Activated CD8-positive, alpha-beta memory T cell treated with anti-CD3 and anti-CD28 coated beads, Interleukin-2, amount 50 U/mL, for 4 hours (primary cell): ENCODE measurements around the gene SUPT3H.

Experiments
- DNase-seq: peaks from one replicate; pipeline ENCODE4 v3.0.0-alpha.2; 2020

Gene SUPT3H

DNA sequence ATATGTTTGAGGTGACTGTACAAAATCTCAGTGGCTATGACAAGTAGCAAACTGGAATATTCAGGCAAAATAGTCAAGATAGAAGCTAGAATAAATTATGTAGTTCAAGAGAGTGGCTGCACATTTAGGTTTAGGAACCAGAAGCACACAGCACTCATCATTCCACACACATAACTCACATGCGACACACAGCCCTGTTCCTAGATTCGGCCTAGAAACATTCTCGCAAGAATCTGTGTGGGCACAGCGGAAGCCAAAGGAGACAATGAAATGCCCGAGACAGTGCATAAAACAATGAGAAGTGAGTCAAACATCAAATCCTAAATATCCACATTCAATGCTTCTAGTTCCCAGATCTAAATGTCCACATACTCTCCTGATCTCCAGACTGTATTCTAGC, 9.5 kb upstream of the SUPT3H start:
- no peak for DNase-seq

DNA sequence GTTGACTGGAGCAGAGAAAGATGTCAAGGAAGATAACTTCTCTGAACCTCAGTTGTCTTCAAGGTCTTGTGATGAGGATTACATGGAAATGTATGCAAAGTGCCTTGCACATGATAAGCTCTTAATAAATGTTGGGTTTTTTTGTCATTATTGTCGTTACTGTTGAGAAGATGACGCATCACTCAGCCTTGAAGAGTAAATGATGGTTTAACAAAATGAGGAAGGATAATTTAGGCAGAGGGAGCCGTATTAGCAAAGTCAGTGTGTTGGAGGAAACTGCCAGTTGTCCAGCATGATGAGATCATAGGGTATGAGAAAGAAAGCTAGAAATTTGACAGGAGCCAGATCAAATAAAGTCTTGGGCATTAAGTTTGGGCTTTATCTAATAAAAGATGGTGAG, 8.8 kb upstream of the SUPT3H start:
- no peak for DNase-seq

DNA sequence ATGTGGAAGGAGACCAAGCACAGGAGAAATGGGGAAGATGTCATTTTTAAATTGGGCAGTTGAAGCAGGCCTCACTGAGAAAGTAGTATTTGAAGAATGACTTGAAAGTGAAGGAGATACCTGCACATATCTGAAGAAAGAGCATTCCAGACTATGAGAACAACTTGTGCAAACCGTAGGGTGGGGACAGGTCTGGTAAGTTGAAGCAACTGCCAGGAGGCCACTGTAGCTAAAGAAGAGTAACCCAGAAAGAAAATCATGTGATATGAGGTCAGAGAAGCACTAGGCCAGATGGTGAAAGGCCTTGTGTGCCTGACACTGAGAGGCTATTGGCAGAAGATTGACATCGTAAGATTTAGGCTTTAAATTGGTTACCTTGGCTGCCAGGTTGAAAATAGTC, 4.7 kb upstream of the SUPT3H start:
- DNase-seq = no peak

DNA sequence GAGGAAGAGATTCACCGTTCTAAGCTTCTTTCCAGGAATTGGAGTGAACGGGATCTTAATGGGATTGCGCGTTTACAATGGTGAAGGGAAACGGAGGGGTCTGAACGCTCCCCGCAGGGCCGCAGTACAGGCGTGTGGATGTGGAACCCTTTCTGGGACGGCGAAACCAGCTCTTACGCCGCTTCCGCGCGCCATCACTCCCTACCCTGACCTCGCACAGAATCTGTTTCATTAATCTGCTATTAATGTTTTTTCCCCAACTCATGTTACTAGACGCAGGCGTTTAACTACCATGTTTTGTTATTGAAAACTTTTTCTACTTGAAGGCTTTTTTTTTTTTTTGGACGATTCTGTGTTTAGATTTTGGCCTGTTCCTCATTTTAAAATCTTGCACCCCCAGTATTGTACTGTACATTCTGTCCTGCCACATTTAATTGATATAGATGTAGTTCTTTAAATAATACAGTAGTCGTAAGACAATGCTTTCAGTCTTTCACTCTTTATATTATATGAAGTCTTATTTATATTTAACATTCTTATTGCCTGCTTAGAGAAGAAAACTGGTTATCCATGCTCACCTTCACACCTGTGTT, 696 bp upstream of the SUPT3H start:
- DNase-seq = no peak

DNA sequence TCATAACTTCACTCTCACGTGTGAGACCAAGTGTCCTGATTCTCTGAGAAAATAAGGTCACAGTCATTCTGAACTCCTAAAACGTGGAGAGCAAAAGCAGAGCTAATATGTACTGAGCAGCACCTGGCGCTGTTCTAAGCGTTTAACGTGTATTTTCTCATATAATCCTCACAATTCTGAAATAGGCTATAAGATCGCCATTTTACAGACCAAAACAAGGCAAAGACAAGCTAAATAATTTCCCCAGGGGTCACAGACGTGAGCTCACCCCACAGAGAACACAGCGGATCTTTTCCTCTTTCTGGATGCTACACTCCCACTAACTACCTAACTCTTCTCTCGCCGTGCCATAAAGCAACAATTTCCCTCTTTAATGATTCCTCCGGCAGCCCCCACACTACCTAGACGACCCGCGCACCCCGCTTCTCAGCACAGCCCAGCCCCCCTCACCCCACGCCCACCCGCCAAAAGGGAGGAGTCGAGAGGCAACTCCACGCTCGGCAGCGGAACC, 636 bp downstream of the SUPT3H start:
- DNase-seq = peak; percentile 87

DNA sequence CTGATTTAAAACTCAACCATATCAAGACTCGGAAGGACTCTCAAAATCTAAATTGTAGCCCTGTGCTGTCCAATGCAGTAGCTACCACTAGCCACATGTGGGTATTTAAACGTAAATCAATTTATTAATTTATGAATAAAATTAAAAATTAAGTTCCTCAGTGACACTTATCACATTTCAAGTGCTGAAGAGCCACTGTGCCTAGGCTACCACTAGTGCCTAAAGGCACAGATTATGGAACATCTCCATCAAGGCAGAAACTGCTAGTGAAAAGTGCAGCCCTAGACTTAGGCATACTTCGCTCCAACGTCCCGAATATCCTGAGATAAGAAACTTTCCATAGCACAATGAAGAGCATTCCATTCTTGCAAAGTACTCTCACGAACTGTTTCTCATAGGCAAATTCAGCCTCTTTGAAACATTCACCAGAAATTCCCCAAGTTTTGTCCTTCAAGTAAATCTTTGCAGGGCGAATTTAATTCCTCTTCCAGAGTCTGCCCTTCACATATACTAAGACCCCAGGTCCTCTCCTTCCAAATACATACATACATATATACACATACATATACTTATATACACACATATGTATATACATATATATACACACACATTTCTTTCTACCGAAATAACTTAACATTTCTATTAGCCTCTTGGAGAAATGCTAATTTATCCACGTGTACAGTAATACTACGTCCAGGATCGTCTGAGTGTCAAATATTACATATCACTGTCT, 1.3 kb downstream of the SUPT3H start:
- no peak for DNase-seq

DNA sequence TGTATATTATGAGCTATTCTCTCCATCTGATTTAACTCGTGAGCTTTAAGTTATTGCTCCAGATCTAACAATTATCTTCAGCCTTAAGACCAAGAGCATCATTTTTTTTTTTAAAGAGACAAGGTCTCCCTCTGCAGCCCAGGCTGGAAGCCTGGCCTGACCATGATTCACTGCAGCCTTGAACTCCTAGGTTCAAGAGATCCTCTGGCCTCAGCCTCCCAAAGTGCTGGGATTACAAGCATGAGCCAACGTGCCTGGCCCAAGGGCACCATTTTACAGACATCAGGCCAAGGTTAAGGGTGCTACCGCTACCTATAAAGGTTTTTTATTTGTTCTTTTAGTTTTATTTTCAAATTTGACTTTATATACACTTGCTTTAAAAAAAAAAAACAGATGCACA, 2.3 kb downstream of the SUPT3H start:
- DNase-seq = no peak

DNA sequence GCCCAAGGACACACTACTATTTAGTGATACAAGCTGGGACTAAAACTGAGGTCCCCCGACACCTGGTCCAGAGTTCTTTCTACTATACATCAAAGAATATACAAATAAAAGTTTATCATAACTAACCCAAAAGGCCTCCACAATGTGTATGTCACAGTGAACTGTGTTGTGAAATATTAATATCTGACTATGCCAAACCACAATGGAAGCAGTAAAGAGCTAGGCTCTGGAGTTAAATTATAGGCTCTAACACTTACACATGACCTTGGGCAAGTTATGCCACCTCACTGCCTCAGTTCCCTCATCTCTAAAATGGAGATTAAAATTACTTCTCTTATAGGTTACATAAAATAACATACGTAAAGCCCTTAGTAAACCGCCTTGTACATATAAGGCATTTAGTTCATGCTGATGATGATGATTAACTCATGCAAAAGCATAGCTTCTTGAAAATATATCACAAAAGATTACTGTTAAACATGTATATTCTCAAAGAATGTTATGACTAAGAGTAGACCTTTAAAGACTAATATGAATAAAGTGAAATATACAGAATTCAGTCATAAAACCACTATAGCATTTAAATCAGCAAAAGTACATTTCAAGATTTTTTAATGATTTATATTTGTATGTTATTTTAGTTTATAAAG, 5.7 kb downstream of the SUPT3H start:
- no peak for DNase-seq

DNA sequence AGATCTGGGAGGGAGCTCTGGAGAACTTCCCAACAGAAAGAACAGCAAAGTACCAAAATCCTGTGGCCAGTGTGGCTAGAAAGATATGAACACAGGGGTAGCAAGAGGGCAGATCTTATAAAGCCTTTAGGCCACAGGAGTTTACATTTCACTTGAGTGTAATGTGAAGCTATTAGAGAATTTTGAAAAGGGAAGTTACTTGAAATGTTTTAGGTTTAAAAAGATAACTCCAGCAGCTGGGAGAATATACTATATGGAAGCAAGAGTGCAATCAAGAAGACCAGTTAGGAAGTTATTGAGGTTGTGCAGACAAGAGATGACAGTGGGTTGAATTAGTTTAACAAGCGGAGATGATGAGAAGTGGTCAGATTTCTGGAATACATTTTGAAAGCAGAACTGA, 7.9 kb downstream of the SUPT3H start:
- no peak for DNase-seq

DNA sequence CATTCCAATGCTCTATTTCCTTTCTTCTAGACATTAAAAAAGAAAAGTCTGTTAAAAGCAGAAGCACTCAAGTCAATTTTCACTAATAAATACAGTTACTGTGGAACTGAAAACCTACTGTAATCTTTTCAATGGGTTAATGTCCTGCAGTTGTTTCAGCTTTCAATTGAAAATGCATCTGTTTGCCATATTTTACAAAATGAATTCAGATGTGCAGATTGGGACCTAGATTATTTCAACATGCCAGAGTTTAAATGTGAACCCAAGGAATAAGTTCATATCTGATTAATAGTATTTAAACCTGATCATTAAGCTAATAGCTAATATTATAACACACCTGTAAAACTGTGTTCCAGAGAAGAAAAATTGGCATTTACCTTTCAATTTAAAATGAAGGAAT, 9.7 kb downstream of the SUPT3H start:
- DNase-seq = no peak

DNA sequence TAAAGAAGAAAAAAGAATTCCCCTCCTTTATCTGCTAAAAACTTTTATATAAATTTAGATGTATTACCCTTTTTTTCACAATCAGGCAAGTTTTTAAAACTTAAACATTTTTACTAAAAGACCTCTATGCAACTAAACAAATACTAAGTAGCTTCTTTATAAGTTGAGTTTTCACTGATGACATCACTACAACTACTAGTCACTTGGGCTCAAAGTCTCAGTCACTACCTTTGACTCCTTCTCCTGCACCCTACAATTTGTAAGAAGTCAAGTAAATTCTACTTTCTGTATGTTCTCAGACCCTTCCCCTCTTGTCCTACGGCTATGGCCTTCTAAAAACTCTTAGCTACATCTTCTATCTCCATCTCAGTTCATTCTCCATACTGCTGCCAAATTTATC, 11.2 kb downstream of the SUPT3H start:
- no peak for DNase-seq

DNA sequence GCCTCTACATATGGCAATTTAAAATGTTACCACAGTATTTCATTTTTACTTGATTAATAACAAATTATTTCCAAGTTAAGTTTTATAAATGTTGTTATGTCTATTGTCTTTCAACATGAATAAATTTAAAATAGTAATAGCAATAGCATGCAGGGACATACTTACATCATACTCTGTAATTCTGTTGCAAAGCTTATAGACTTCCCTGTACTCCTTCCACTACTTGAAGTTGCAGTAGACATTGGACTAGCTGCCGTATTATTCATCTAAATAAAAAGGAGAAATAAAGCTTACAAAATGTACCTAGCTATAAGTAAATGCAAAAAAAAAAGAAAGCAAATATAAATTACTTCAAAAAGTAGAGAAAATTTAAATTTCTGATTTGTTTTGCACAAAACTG, 12.7 kb downstream of the SUPT3H start:
- DNase-seq = no peak

DNA sequence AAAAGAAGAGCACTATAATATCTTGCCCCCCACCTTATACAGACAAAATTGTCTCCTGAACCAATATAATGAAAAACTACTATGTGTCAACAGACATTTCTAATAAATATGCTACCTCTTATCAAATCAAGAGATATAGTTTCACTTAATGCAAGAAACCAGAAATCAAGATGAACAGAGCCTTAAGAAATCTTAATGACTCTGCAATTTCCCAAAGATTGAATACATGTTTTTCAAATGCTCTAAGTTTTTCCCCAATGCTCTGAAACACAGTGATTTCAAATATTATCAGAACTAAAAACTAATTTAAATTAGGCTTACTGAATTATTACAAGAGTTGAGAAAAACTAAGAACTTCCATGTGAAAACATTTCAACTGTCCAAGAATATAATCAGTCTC, 13.3 kb downstream of the SUPT3H start:
- no peak for DNase-seq

DNA sequence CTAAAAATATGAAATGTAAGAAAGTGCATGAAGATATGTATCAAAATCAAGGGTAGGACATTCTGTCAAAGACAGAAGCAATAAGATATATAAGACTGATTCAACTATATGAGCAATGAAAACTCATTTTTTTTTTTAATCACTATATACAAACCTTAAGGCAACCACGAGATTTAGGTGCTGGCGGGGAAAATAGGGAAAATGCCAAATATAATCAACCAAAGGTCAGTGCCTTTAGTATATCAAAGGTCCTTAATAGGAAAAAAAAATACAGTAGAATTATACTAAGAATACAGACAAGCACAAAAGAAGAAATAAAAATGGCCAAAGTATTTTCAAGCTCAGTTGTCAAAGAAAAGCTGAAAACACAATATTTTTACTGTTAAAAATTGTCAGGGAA, 24.1 kb downstream of the SUPT3H start:
- DNase-seq = no peak

DNA sequence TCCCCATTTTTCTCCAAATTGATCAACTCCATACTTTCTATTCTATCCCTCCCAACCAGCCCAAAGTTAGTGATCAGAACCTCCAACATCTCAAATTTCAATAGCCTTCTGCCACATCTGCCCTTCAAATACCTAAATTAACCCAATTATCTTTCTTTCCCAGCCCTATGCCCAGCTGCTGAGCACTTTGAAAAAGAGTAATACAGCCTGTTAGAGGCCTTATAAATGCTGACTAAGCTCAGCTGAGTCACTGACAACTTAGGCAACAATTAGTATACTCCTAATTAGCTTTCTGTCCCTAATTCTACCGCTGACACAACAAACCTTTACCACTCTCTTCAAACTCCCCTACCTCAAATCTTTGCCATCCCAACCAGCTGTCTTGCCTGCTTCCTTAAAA, 26.1 kb downstream of the SUPT3H start:
- DNase-seq = no peak

DNA sequence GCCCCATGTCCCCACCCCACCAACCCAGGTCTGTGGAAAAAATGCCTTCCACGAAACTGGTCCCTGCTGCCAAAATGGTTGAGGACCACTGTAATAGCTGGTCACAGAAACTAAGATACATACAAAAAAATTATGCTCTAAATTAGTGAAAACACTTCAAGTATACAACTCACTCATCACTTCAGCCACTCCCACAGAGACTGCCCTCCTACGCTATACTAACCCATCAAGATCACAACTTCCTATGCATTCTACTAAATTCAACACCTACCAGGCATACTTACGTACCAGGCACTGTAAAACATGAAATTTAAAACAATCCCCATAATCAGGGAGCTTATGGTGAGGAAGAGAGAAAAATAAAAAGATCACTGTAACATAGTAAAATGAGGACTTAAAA, 26.7 kb downstream of the SUPT3H start:
- DNase-seq = no peak

DNA sequence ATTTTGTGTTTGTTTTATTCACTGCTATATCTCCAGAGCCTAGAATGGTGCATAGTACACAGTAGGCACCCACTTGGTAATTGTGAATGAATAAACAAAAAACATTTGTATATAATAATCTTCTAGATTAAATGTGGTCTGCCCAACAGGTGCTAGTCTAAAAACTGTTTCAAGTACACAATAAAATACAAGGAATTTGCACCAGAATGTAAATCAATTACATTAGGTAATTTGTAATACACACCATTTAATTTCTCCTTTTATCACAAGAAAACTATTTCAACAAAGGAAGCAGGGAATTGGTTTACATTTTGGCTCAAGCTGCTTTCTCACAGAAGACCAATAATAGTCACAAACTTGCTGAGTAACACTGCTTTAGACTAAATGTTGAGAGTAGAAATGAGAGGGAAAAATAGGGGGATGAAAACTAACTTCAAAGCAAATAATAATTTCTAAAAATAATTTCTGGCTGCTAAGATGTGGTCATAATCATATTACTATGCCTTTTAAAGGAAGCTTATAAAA, 27.5 kb downstream of the SUPT3H start:
- DNase-seq = no peak

DNA sequence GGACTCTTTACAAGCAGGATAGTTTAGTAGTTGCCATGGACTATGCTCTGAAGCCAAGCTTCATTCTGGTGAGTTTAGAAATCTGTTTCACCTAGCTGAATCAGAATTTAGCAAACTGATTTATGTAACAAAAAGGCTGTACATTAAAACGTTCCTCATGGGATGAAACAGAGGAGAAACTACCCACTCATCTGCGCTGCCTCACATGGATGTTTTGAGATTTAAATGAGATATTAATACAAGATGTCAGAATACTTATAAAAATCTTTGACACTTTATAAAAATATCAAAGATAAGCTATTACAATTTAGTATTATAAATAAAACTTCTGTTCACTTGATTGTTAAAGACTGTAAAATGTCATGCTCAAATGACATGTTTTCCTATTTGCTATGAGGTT, 32.8 kb downstream of the SUPT3H start:
- no peak for DNase-seq

DNA sequence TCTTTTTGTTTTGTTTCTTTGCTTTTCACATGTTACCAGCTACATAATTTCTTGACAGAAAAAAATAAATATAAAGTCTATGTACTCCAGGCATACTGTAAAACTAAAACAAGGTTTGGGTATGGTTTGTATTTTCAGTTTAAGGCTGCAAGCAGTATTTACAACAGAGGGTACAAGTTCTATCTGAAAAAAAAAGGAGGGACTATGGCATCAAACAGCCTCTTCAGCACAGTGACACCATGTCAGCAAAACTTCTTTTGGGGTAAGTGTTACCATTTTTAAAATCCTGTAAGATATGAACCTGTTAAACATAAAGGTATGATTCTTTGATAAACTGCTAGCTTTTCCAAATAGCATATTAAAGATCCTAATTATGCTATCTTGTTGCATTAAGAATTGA, 49.2 kb downstream of the SUPT3H start:
- DNase-seq = no peak

DNA sequence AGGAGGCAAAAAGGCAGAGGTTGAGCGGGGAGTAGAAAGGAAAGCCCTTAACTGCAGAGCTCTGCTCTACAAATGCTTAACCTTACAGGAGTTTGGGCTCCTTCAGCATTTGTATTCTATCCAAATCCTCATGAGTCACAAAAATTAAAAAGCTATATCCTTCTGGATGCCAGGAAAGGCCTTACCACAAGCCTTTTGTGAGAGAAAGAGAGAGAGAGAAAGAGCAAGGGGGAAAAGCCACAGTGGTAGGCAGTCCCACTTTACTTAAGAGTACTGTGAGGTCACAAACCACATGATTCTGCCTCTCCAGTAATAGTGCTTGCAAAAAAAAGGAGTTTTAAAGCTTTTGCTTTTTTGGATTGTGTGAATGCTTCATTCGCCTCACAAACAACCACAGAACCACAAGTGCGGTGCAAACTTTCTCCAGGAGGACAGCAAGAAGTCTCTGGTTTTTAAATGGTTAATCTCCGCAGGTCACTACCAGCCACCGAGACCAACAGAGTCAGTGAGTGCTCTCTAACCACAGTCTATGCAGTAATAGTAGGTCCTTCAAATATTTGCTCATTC, 49.7 kb downstream of the SUPT3H start, which contains the start of gene RUNX2:
Gene RUNX2, plus strand, starts transcription at position 375 of the 567 bp plus-strand sequence. CDS start 397 bp downstream, outside the sequence.
- DNase-seq = no peak

DNA sequence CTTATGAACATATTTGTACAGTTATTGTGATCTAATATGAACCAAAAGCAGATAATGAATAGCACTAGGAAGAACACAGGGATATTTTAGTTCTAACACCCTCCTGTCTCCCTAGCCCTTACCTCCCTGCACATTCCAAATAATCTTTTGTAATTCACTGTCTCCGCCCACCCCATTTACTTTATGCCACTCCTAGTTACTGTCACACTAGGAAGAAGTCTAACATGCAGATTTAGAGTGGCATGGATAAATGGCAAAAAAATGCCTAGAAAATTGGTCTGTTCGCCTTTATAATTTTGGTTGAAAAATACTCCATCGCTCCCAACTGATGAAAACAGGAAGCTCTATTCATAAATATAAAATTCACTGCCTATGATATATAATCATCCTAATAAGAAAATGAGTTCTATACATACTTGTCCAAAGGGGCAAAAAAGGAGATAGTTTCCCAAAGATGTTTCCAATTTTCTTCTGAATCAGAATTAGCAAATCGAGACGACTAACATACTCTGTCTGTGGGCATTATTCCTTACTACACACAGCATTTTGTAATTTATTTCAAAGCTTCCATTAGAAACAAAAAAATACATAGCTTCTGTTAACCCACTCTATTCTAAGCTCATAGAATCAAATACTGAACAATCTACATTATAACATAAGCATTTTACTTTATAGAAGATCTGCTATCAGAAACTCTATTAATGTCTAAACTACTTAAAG, 50.9 kb downstream of the SUPT3H start:
- DNase-seq = no peak

DNA sequence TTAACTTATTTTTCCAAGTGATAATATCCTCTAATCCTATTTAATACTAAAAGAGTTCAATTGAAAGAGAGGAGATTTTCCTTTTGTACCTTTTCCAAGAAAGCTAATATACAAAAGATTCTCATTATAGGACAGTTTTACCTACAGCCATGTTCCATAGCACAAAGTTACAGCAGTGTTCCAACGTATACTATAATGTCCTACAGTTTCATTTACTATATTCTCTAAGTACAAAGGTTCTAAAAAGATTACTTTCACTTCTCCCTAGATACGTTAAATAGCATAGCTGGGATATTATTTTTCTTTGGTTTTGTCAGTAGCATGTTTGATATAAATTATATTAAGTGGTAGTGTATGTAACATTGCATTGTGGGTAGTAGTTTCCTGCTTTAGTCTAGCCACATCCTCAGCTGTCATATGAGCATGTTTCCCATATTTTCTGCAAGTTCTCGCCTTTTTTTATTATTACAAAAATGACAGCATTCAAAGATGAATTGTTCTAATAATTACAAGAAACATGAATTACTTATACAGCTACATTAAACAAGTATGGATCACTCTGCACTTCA, 54.0 kb downstream of the SUPT3H start:
- DNase-seq = no peak

DNA sequence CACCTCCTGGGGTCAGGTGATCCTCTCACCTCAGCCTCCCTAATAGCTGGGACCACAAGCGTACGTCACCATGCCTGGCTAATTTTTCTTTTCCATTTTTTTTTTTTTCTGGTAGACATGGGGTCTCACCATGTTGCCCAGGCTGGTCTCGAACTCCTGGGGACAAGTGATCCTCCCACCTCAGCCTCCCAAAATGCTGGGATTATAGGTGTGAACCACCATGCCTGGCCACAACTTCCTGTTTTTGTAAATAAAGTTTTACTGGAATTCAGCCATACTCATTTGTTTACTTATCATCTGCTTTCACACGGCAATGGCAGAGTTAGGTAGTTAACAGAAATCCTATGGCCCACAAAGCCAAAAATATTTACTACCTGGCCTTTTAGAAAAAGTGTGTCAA, 57.4 kb downstream of the SUPT3H start:
- no peak for DNase-seq
